Measurements from ENCODE around the gene GEMIN4.

- no peak for TF ChIP-seq POLR2AphosphoS5 (IDR thresholded peaks at IDR 0.05; ENCODE audit: low read depth)
- no peak for TF ChIP-seq CTCF (conservative IDR thresholded peaks at IDR 0.05; ENCODE audit: low read depth in 2 of 2)
- TF ChIP-seq ZNF114 (CRISPR knock-in tag; IDR thresholded peaks at IDR 0.05) = no peak
- no peak for TF ChIP-seq EZH2phosphoT487 (IDR thresholded peaks at IDR 0.05; ENCODE audit: unreplicated experiment)
- TF ChIP-seq EZH2 (IDR thresholded peaks at IDR 0.05; ENCODE audit: low read depth, unreplicated experiment) = no peak
Measured at GRCh38 chr17:733743-734142, 18.3 kb downstream of the GEMIN4 start.
